Astrocyte (in vitro differentiated cells and primary cell): Measurements from ENCODE around the gene PTMA. TPM values are rescaled to one million over a fixed set of nuclear protein-coding genes. Genes with fewer than 3 reads are reported as not detected.

Experiments used
- DNase-seq: peaks from one replicate; pipeline ENCODE4 v3.0.0-alpha.2; 2010; ENCODE audit warnings: low read depth
- FAIRE-seq: peaks from 2 replicates; lab custom pipeline; 2011; peaks lifted over from hg19 to GRCh38; lab: Jason Lieb, UNC
- H2AFZ ChIP-seq: 2 replicates; pipeline ENCODE4 v1.6.0; 2012; ENCODE audit warnings: low read depth, low read length, inconsistent platforms
- H3K27ac ChIP-seq: 2 replicates; pipeline ENCODE4 v1.5.1; 2011; ENCODE audit warnings: low read depth, low read length, inconsistent platforms
- H3K27me3 ChIP-seq: 2 replicates; pipeline ENCODE4 v1.6.0; 2011; ENCODE audit warnings: low read length, inconsistent platforms; ENCODE audit not compliant: insufficient read depth
- H3K36me3 ChIP-seq: 2 replicates; pipeline ENCODE4 v1.5.1; 2011; ENCODE audit warnings: low read length, inconsistent platforms; ENCODE audit not compliant: insufficient read depth
- H3K4me1 ChIP-seq: 2 replicates; pipeline ENCODE4 v1.5.1; 2011; ENCODE audit warnings: low read length, inconsistent platforms; ENCODE audit not compliant: insufficient read depth
- H3K4me2 ChIP-seq: 2 replicates; pipeline ENCODE4 v1.6.0; 2012; ENCODE audit warnings: low read length, inconsistent platforms
- H3K4me3 ChIP-seq: 2 replicates; pipeline ENCODE4 v1.5.1; 2011; ENCODE audit warnings: low read depth, mild to moderate bottlenecking, low read length, inconsistent platforms; ENCODE audit not compliant: insufficient read depth
- H3K79me2 ChIP-seq: 2 replicates; pipeline ENCODE4 v1.6.0; 2012; ENCODE audit warnings: mild to moderate bottlenecking, low read length, inconsistent platforms; ENCODE audit not compliant: insufficient read depth
- H3K9ac ChIP-seq: 2 replicates; pipeline ENCODE4 v1.6.0; 2012; ENCODE audit warnings: mild to moderate bottlenecking, low read length, inconsistent platforms
- H3K9me3 ChIP-seq: 2 replicates; pipeline ENCODE4 v1.5.1; 2012; ENCODE audit warnings: low read depth, mild to moderate bottlenecking, low read length, inconsistent platforms; ENCODE audit not compliant: insufficient read depth
- H4K20me1 ChIP-seq: 2 replicates; pipeline ENCODE4 v1.6.0; 2012; ENCODE audit warnings: low read length, inconsistent platforms; ENCODE audit not compliant: insufficient read depth
- H3K27ac Mint-ChIP-seq: one replicate; pipeline ENCODE4 v1.8.0; 2021; ENCODE audit warnings: mild to moderate bottlenecking, mixed read lengths; ENCODE audit not compliant: unreplicated experiment
- H3K27me3 Mint-ChIP-seq: one replicate; pipeline ENCODE4 v1.8.0; 2021; ENCODE audit warnings: low read depth, mixed read lengths; ENCODE audit not compliant: unreplicated experiment
- H3K36me3 Mint-ChIP-seq: one replicate; pipeline ENCODE4 v1.8.0; 2021; ENCODE audit warnings: low read depth, mixed read lengths; ENCODE audit not compliant: unreplicated experiment
- H3K4me1 Mint-ChIP-seq: one replicate; pipeline ENCODE4 v1.8.0; 2021; ENCODE audit warnings: low read depth, mixed read lengths; ENCODE audit not compliant: unreplicated experiment
- H3K4me3 Mint-ChIP-seq: one replicate; pipeline ENCODE4 v1.8.0; 2021; ENCODE audit warnings: mild to moderate bottlenecking, moderate library complexity, mixed read lengths; ENCODE audit not compliant: unreplicated experiment
- H3K9me3 Mint-ChIP-seq: one replicate; pipeline ENCODE4 v1.8.0; 2021; ENCODE audit warnings: mild to moderate bottlenecking, mixed read lengths; ENCODE audit not compliant: unreplicated experiment
- EZH2 ChIP-seq: IDR thresholded peaks from 2 replicates; pipeline ENCODE4 v1.6.1; 2012; ENCODE audit warnings: mild to moderate bottlenecking, low read length, inconsistent platforms; ENCODE audit not compliant: insufficient read depth
- total RNA-seq: library from RNA; stranded (reverse); gene quantifications from 2 replicates; pipeline ENCODE4 v1.2.1, GENCODE V29; 2021
- TF ChIP-seq, protein P1 (sequence below): IDR thresholded peaks from 2 replicates; pipeline ENCODE4 v1.5.1; 2011; ENCODE audit warnings: low read depth, mild to moderate bottlenecking, inconsistent platforms, low read length, moderate library complexity; ENCODE audit not compliant: insufficient read depth

PTMA gene
- total RNA-seq, 1 donor from 2014 or later = 469 TPM

DNA sequence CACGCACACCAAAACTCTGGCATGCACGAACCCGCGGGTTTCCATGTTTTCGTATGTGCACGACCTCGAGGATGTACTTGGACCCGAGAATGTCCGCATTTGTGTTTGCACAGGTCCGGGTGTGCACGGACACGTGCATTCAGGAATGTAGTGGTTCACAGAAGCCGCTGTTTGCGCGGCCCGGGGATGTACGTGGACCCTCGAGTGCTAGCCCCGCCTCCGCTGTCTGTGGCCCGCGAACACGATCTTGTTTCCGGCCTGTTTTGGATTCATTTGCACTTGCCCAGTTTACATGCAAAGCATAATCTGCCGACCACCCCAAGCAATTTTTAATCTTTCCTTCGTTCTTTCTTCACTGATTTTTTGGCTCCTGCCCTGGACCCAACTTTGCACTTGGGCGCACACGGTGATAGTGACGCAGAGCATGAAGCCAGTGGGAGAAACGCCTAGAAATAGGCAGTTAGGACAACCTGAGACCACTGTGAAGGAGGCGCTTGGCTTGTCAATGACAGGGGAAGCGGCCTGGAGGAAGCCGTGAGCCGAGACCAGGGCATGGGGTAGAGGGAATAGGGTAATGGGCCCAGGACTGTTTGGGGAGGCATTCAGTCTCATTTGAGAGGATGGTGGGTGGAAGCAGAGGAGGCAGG is 45.4 kb upstream of the PTMA start:
- H3K4me2 ChIP-seq = peak overlapping the region; percentile 82
- peak overlapping the region; percentile 93 for H2AFZ ChIP-seq

DNA sequence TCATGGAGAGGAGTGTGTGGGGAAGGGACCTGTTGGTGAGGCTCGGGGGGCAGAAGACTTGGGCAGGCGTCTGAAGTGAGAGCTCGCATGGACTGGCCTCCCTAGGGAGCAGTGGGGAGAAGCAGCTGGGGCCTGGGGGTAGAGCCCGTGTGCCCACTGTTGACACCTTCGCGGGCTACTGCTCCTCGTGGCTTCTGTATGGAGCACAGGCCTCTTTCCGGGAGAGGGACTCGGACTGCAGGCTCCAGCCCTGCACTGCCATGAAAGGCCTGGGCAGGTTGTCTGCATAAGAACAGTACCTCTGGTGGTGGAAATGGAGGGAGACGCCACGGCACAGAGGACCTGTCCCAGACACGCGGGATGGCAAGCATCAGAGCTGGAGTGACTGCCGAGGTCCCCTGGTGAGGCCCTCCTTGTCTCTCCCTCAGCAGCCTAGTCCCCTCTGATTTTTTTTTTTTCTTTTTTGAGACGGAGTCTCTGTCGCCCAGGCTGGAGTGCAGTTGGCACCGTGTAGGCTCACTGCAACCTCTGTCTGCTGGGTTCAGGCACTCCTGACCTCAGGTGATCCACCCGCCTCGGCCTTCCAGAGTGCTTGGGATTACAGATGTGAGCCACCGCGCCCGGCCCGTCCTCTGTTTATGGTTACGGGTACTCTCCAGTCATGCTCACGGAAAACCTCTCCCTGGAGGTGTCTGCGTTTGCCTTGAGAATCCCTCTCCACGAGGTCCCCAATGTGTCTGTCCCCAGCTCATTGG is 44.7 kb upstream of the PTMA start:
- peak overlapping the region; percentile 24 for H3K27ac Mint-ChIP-seq
- Histone ChIP-seq H3K79me2 (no peaks in the 10 kb centered on the region), H2AFZ (no peak overlapping the region), H3K9me3 (no peaks in the 10 kb centered on the region), H4K20me1 (no peaks in the 10 kb centered on the region), H3K4me1 (peaks cover 26% of the 10 kb centered on the region), H3K4me2 (no peak overlapping the region), H3K27ac (no peak overlapping the region), H3K27me3 (no peaks in the 10 kb centered on the region), H3K36me3 (no peaks in the 10 kb centered on the region), H3K9ac (no peak overlapping the region), H3K4me3 (no peak overlapping the region)
- FAIRE-seq = no peak
- TF ChIP-seq, protein P1, sequence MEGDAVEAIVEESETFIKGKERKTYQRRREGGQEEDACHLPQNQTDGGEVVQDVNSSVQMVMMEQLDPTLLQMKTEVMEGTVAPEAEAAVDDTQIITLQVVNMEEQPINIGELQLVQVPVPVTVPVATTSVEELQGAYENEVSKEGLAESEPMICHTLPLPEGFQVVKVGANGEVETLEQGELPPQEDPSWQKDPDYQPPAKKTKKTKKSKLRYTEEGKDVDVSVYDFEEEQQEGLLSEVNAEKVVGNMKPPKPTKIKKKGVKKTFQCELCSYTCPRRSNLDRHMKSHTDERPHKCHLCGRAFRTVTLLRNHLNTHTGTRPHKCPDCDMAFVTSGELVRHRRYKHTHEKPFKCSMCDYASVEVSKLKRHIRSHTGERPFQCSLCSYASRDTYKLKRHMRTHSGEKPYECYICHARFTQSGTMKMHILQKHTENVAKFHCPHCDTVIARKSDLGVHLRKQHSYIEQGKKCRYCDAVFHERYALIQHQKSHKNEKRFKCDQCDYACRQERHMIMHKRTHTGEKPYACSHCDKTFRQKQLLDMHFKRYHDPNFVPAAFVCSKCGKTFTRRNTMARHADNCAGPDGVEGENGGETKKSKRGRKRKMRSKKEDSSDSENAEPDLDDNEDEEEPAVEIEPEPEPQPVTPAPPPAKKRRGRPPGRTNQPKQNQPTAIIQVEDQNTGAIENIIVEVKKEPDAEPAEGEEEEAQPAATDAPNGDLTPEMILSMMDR = no peak
- no peak for TF ChIP-seq EZH2
- no peak overlapping the region for H3K4me3 Mint-ChIP-seq
- peaks cover 5% of the 10 kb centered on the region for H3K9me3 Mint-ChIP-seq
- H3K4me1 Mint-ChIP-seq = peaks cover 7% of the 10 kb centered on the region
- H3K27me3 Mint-ChIP-seq = peaks cover 10% of the 10 kb centered on the region
- DNase-seq = no peak
- H3K36me3 Mint-ChIP-seq = peaks cover 3% of the 10 kb centered on the region

More for the DNA sequence above, 45.4 kb upstream of the PTMA start:
- peak overlapping the region; percentile 24 for H3K27ac Mint-ChIP-seq
- H3K9me3 Mint-ChIP-seq = peaks cover 5% of the 10 kb centered on the region
- H3K27me3 Mint-ChIP-seq = peaks cover 10% of the 10 kb centered on the region
- Histone ChIP-seq H3K27ac (peak overlapping the region; percentile 56), H3K27me3 (no peaks in the 10 kb centered on the region), H3K9me3 (no peaks in the 10 kb centered on the region), H3K4me3 (peak overlapping the region; percentile 46), H3K9ac (peak overlapping the region; percentile 42), H3K4me1 (peaks cover 26% of the 10 kb centered on the region), H4K20me1 (no peaks in the 10 kb centered on the region), H3K79me2 (no peaks in the 10 kb centered on the region), H3K36me3 (no peaks in the 10 kb centered on the region)
- peak overlapping the region; percentile 42 for H3K4me3 Mint-ChIP-seq
- no peak for FAIRE-seq
- no peak for TF ChIP-seq EZH2
- TF ChIP-seq, protein P1 = no peak
- H3K36me3 Mint-ChIP-seq = peaks cover 3% of the 10 kb centered on the region
- no peak for DNase-seq
- peaks cover 7% of the 10 kb centered on the region for H3K4me1 Mint-ChIP-seq

GRCh38 chr2:231664727-231665126 is 43.6 kb upstream of the PTMA start:
- no peak for TF ChIP-seq EZH2
- TF ChIP-seq, protein P1 = no peak
- Histone ChIP-seq H3K9me3 (no peaks in the 10 kb centered on the region), H2AFZ (no peak overlapping the region), H3K27ac (no peak overlapping the region), H4K20me1 (no peaks in the 10 kb centered on the region), H3K36me3 (no peaks in the 10 kb centered on the region), H3K4me2 (no peak overlapping the region), H3K4me1 (peaks cover 26% of the 10 kb centered on the region), H3K4me3 (no peak overlapping the region), H3K27me3 (no peaks in the 10 kb centered on the region), H3K9ac (no peak overlapping the region), H3K79me2 (no peaks in the 10 kb centered on the region)
- Mint-ChIP-seq H3K27ac (no peak overlapping the region), H3K27me3 (peaks cover 10% of the 10 kb centered on the region), H3K4me1 (peaks cover 7% of the 10 kb centered on the region), H3K36me3 (peaks cover 3% of the 10 kb centered on the region), H3K9me3 (peaks cover 3% of the 10 kb centered on the region), H3K4me3 (no peak overlapping the region)
- FAIRE-seq (no peak), DNase-seq (no peak)
